Heart left ventricle (tissue), 16 donors: Measurements from ENCODE around the gene COPG2. TPM values are rescaled to one million over a fixed set of nuclear protein-coding genes. Genes with fewer than 3 reads are reported as not detected.

Source experiments
- ATAC-seq, 4 donors: fragments of 200-7000 bp; cut with Tn5 transposase; one replicate each; pipeline ENCODE4 v1.9.1; 2020 to 2022; ENCODE audit warnings: moderate library complexity in 4 of 4, mild to moderate bottlenecking in 3 of 4, moderate number of reproducible peaks in 1 of 4
- DNase-seq, 5 donors: peaks; one replicate each; pipeline ENCODE4 v3.0.0-alpha.2; 2020
- H3K27ac ChIP-seq, 12 donors: fragments of 200-600 bp; sonication (generic) in 4 of 12; one replicate each; pipeline versions ENCODE4 v1.5.0 to v1.8.0; 2016 to 2022; ENCODE audit warnings: mild to moderate bottlenecking in 2 of 12
- H3K27me3 ChIP-seq, 9 donors: fragments of 200-600 bp; sonication (generic) in 2 of 9; one replicate each; pipeline versions ENCODE4 v1.5.1 to v1.8.0; 2016 to 2022; ENCODE audit warnings: mild to moderate bottlenecking in 3 of 9
- H3K36me3 ChIP-seq, 9 donors: fragments of 200-600 bp; sonication (generic) in 2 of 9; one replicate each; pipeline versions ENCODE4 v1.5.0 to v1.8.0; 2018 to 2022; ENCODE audit warnings: mild to moderate bottlenecking in 2 of 9
- H3K4me1 ChIP-seq, 12 donors: fragments of 200-600 bp; sonication (generic) in 4 of 12; one replicate each; pipeline versions ENCODE4 v1.5.0 to v1.8.0; 2016 to 2022; ENCODE audit warnings: mild to moderate bottlenecking in 3 of 12
- H3K4me3 ChIP-seq, 12 donors: fragments of 200-600 bp; sonication (generic) in 4 of 12; one replicate each; pipeline versions ENCODE4 v1.5.0 to v1.8.0; 2017 to 2022; ENCODE audit warnings: mild to moderate bottlenecking in 9 of 12, moderate library complexity in 4 of 12
- H3K9me3 ChIP-seq, 12 donors: fragments of 200-600 bp; sonication (generic) in 4 of 12; one replicate each; pipeline versions ENCODE4 v1.5.0 to v1.8.0; 2016 to 2022; ENCODE audit warnings: mild to moderate bottlenecking in 1 of 12
- POLR2A ChIP-seq, 2 donors: fragments of 450-650 bp; IDR thresholded peaks; one replicate each; pipeline ENCODE4 v1.6.1; 2017; ENCODE audit warnings: antibody characterized with exemption in 2 of 2, mild to moderate bottlenecking in 2 of 2, moderate library complexity in 2 of 2
- WGBS, 4 donors: extraction: QIAGEN DNeasy Blood & Tissue Kit in 2 of 4; methylation state at CpG; one replicate each; pipeline versions ENCODE4 v1.1.5 to v1.1.7; 2013 to 2018; 5-methylcytosine and 5-hydroxymethylcytosine counted together
- intact Hi-C, 10 donors: fragments of 100-400 bp; cut with DNase I; formaldehyde crosslinking; loops; one replicate each; pipeline versions ENCODE4 v1.11.1 to v1.14.2; 2022
- polyA plus RNA-seq, 2 donors: library from polyadenylated mRNA; stranded (reverse); fragments of 200-250 nt; gene quantifications; one replicate each; pipeline ENCODE4 v1.2.3, GENCODE V29; 2013
- total RNA-seq, 9 donors: library from RNA; depleted of rRNA in 2 of 9; stranded (reverse); fragments of >200 nt in 2 of 9; fragmentation: NEBNext Ultra II Directional in 3 of 9; extraction: Animal tissue kit (Norgen Biotek cat#: 25700) in 3 of 9; gene quantifications; one replicate each; pipeline versions ENCODE4 v1.1.0 to v1.2.4, GENCODE V29; 2016 to 2023
- TF ChIP-seq, protein P1 (sequence below), 12 donors: fragments of 200-600 bp; sonication (generic) in 4 of 12; IDR thresholded peaks; one replicate each; pipeline versions ENCODE4 v1.5.0 to v1.8.0; 2018 to 2022; ENCODE audit warnings: antibody characterized with exemption in 12 of 12, mild to moderate bottlenecking in 5 of 12
- donor health status: ischemic (EF 13 %, LVEDD 7.1; RV severe dilation, severe dysfunction).
- donor health status: healthy with polysubstance abuse.
- donor health status: DM: no; HTN: yes; CAD: no.
- donor health status: DM: no; HTN: no; CAD: no.
- donor health status: ischemic (EF 25% LVEDD 6.9; RV normal size, moderate dysfunction).
- donor health status: ischemic (EF 25% LVEDD 5.7; RV mildly dilated, moderate dysfunction).
- donor health status: healthy.
- donor health status: DM: yes; HTN: yes; CAD: no.
- donor health status: ischemic (EF 35%, LVEDD 5.7; RV mildly dilated, moderate dysfunction).
- donor health status: nonischemic (EF 11% LVEDD 7.7; RV severe dilation, severe dysfunction).
- donor health status: DM: yes; HTN: yes; CAD: no.
- donor health status: PGD.
- donor health status: ischemic (EF 29% LVEDD 5.4; RV normal size, mild dysfunction).
- donor health status: nonischemic (EF 23%, LVEDD 6.1; RV moderate dilation, normal function).

Gene COPG2
- total and polyA plus RNA-seq, 11 donors, result 6.9 to 26.9 (median 17.3) TPM

DNA sequence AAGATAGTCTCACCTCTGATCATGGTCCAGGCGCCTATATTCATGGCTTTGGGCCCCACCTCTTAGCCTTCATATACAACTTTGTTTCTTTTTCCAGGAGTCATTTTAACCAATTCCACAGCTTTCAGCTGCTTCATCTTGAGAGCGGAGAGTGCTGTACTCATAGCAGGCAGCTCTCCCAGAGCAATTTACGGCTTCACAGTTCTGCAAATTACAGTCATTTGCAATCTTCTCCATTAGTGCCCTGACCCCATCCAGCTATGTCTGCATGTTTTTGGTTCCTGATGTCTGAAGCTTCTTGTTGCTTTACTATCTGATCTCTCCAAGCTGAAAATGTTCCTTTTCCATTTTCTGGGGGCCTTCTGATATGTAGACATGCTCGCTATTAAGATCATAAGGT, 194.7 kb downstream of the COPG2 start:
- no peaks in the 10 kb centered on the region for H3K27me3 ChIP-seq
- DNase-seq, result no peak
- peaks cover 0 to 16% (median 4%) of the 10 kb centered on the region in 12 donors for H3K9me3 ChIP-seq
- no peak for TF ChIP-seq POLR2A (IDR thresholded peaks at IDR 0.05)
- TF ChIP-seq, protein P1, sequence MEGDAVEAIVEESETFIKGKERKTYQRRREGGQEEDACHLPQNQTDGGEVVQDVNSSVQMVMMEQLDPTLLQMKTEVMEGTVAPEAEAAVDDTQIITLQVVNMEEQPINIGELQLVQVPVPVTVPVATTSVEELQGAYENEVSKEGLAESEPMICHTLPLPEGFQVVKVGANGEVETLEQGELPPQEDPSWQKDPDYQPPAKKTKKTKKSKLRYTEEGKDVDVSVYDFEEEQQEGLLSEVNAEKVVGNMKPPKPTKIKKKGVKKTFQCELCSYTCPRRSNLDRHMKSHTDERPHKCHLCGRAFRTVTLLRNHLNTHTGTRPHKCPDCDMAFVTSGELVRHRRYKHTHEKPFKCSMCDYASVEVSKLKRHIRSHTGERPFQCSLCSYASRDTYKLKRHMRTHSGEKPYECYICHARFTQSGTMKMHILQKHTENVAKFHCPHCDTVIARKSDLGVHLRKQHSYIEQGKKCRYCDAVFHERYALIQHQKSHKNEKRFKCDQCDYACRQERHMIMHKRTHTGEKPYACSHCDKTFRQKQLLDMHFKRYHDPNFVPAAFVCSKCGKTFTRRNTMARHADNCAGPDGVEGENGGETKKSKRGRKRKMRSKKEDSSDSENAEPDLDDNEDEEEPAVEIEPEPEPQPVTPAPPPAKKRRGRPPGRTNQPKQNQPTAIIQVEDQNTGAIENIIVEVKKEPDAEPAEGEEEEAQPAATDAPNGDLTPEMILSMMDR (IDR thresholded peaks at IDR 0.05), result no peak
- H3K27ac ChIP-seq, result peak overlapping the region in 1 of 12 donors; percentile 74
- peaks cover 0 to 18% (median 0%) of the 10 kb centered on the region in 12 donors for H3K4me1 ChIP-seq
- no peak overlapping the region for H3K4me3 ChIP-seq
- 87 to 95% (median 92%) methylated on average over 4 of the region's 4 CpGs for WGBS, 4 donors
- no peak for ATAC-seq
- intact Hi-C loops, result no loop called here
- no peaks in the 10 kb centered on the region for H3K36me3 ChIP-seq

- peak overlapping the region in 1 of 12 donors; percentile 74 for H3K27ac ChIP-seq
- H3K9me3 ChIP-seq, result peaks cover 0 to 12% (median 2%) of the 10 kb centered on the region in 12 donors
- H3K36me3 ChIP-seq, result no peaks in the 10 kb centered on the region
- H3K27me3 ChIP-seq, result no peaks in the 10 kb centered on the region
- TF ChIP-seq POLR2A (IDR thresholded peaks at IDR 0.05), result no peak
- TF ChIP-seq, protein P1 (IDR thresholded peaks at IDR 0.05), result no peak
- DNase-seq (no peak), ATAC-seq (peak in 1 of 4 donors; percentile 45)
- no peak overlapping the region for H3K4me3 ChIP-seq
- H3K4me1 ChIP-seq, result peaks cover 0 to 18% (median 0%) of the 10 kb centered on the region in 12 donors
- intact Hi-C loops, result no loop called here
Observed at GRCh38 chr7:130473289-130473688, 195.3 kb downstream of the COPG2 start.

- no peak overlapping the region for H3K4me3 ChIP-seq
- H3K9me3 ChIP-seq, result no peaks in the 10 kb centered on the region
- no peaks in the 10 kb centered on the region for H3K27me3 ChIP-seq
- DNase-seq, result no peak
- no peaks in the 10 kb centered on the region for H3K36me3 ChIP-seq
- intact Hi-C loops, result no loop called here
- WGBS, 4 donors, result 67 to 84% (median 75%) methylated on average over 2 of the region's 2 CpGs
- peaks cover 0 to 18% (median 0%) of the 10 kb centered on the region in 12 donors for H3K4me1 ChIP-seq
- H3K27ac ChIP-seq, result no peak overlapping the region
- TF ChIP-seq POLR2A (IDR thresholded peaks at IDR 0.05), result no peak
- TF ChIP-seq, protein P1 (IDR thresholded peaks at IDR 0.05), result no peak
- ATAC-seq, result no peak
Observed at GRCh38 chr7:130471974-130472373, 196.6 kb downstream of the COPG2 start.

DNA sequence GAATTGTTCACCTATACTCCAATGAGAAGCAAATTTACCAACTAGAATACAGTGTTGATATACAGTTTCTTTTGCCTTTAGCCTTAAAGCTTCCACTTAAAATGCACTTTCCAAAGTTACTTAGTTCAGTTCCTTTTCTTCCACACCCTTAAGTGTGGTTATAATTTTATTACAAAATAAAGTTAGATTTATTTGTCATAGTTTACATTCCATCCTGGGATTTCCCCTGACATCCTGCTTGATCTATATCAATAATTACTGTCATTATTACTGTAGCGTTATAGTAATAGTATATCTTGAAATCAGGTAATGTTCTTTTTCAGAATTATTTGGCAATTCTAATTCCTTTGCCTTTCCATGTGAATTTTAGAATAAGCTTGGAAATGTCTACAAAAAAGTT, 199.9 kb downstream of the COPG2 start:
- H3K27me3 ChIP-seq, result no peaks in the 10 kb centered on the region
- WGBS, 4 donors, result 90 to 95% (median 92%) methylated on average over 1 of the region's 1 CpG
- DNase-seq (no peak), ATAC-seq (no peak)
- H3K4me1 ChIP-seq, result peaks cover 0 to 12% (median 0%) of the 10 kb centered on the region in 12 donors
- no peak overlapping the region for H3K27ac ChIP-seq
- no peak overlapping the region for H3K4me3 ChIP-seq
- no peak for TF ChIP-seq POLR2A (IDR thresholded peaks at IDR 0.05)
- TF ChIP-seq, protein P1 (IDR thresholded peaks at IDR 0.05), result no peak
- no peaks in the 10 kb centered on the region for H3K36me3 ChIP-seq
- peaks cover 0 to 12% (median 0%) of the 10 kb centered on the region in 12 donors for H3K9me3 ChIP-seq
- intact Hi-C loops, result no loop called here
